NCI-H510A treated with DMSO at 0.1 percent for 48 hours (cell line): ENCODE data around the gene NEU4.

Experiments used
- DNase-seq: peaks from one replicate; lab custom pipeline; 2025; lab: John Stamatoyannopoulos, UW

NEU4 gene

GRCh38 chr2:241851325-241852115 is 42.5 kb downstream of the NEU4 start:
- no peak for DNase-seq

DNA sequence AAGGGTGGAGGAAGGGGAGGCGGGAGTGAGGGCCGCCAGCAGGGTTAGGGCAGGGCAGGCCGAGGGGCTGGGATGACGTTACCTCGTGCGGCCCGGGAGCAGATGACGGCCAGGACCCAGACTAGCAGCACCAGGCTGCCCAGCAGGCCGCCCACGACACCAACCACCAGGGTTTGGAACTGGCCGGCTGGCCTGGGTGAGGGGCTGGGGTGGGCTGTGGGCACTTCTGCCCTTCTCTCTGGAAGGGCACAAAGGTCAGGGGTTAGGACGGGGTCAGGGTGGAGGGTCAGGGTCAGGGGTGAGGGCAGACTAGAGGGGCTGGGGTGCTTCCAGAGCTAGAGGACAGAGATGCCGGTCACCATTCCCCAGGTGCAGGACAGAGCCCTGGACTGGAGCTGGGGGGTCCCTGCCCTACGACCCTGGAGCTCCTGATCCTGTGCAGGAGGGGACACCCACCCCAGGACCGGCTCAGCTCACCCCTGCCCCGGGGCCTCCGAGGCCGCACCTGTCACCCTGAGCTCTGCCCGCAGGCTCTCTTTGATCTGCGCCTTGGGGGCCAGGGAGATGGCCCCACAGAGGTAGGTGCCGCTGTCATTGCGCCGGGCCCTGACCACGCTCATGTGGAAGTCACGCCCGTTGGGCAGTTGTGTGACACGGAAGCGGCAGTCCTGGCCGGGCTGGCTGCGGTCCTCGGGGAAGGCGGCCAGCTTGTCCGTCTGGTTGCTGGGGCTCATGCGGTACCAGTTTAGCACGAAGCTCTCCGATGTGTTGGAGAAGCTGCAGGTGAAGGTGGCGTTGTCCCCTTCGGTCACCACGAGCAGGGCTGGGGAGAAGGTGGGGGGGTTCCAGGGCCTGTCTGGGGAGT is 43.4 kb downstream of the NEU4 start:
- no peak for DNase-seq

- no peak for DNase-seq
Measured at GRCh38 chr2:241852981-241853631, 44.1 kb downstream of the NEU4 start.

DNA sequence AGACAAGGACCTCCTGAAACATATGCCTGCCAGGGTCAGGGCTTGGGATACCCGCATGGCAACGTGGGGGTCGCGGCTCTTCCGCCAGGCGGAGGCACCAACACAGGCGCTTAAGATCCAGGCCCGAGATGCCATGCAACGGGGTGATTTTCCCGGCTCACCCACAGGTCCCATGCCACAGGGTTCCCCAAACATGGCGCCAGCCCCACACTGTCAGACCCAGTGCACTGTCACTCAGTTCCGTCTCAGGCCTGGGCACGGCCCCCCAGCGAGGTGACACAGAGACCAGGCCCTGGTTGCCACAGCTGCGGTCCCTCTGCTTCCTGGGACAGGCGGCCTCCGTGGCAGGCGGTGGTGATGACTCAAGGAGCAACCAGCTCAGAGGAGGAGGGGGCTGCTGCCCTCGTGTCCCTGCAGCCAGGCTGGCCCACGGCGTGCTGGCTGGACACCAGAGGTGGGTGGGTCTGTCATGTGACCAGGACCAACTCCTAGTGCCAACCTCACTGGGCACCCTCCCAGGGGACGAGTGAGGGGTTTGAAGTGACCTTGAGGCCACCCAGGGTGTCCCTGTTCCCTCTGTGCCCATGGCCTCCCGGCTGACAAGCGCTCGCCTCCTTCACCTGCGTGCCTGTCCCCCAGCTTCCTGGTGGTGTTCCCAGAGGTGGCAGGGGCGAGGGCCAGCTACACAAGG is 44.8 kb downstream of the NEU4 start:
- DNase-seq: no peak

DNA sequence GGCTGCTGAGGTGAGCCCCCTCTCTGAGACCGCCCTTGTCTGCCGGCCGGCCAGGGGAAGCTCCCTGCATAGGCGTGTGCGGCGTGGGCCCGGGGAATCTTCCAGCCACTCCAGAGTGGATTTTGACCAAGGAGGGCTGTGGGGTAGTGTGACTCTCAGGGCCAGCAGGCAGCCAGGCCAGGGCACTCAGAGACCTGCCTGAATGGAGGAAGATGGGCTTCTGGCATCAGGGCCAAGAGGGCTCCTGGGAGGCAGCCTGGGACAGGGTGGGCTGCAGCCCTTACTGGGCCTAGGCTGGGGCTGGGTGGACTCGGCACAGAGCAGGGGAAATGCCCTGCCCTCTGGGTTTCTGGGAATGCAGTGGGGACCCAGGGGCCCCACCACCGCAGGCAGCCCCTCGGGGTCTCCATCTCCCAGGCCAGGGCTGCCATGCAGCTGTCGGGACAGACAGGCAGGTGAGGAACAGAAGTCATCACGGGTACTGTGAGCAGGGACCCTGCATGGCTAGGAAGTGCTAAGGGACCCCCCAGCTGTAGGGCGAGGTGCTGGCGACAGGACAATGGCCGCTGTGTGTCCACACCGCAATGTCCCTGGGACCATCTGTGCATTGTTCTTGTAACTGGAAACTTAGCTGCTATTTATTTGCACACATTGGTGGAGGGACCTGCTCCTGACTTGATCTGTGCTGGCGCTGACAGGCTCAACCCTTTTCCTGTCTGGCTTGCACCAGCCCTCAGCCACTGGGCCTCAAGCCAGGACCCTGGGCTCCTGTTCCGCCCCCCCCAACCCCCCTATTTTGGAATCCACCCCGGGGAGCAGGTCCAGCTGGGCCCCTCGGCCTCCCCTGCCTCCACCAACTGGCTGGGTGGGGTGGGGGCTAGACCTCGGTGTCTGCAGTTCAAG is 45.6 kb downstream of the NEU4 start:
- DNase-seq: no peak

- DNase-seq: no peak
Measured at GRCh38 chr2:241855245-241855887, 46.4 kb downstream of the NEU4 start.

DNA sequence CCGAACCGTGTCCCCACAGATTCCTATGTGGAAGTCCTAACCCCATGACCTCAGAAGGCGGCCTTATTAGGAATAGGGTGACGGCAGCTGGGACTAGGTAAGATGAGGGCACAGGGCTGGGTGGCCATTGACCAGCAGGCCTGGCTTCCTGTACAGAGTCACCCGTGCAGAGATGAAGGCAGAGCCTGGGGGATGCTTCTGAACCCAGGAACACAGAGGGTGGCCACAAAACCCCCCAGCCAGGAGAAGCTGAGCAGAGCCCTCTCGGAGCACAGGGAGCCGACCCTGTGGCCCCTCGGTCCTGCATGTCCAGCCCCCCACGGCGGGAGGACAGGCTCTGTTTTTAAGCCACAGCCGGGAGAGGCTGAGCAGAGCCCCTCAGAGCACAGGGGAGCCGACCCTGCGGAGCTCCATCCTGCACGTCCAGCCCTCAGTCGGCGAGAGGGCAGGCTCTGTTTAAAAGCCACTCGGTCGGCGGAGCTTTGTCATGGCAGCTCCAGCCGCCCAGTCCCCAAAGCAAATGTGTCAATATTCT is 47.0 kb downstream of the NEU4 start:
- DNase-seq: no peak

- no peak for DNase-seq
Measured at GRCh38 chr2:241857041-241857541, 48.1 kb downstream of the NEU4 start.

DNA sequence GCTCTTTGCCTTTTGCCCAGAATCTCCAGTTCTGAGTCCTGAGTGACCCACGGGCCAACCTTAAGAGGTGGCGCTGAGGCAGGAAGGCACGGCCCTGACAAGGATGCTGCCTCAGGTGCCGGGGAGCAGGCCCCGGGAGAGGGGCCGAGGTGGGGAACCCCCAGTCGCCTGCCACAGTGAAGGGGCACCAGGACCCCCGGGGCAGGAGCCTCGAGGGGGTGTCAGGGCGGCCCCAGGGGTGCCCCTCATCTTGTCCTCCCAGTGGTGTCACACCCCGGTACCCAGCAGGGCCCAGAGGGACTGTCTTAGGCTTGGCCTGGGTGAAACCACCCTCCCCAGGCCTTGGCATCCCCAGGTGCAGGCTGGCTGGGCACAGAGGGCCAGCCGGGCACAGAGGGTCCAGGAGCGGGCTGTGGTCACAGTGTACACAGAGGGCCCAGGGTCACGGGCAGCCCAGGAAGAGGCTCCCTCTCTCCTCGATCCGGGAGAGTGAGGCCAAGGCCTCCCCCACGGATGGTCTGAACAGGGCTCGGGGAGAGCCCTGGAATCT is 48.7 kb downstream of the NEU4 start:
- DNase-seq: no peak

- no peak for DNase-seq
Measured at GRCh38 chr2:241858206-241859016, 49.4 kb downstream of the NEU4 start, which contains the start of gene PDCD1. Gene PDCD1, minus strand, starts transcription at chr2:241858894. Its CDS starts 56 bp downstream, at chr2:241858838.

- no peak for DNase-seq
Measured at GRCh38 chr2:241859017-241859435, 50.0 kb downstream of the NEU4 start.

GRCh38 chr2:241859436-241860183 is 50.6 kb downstream of the NEU4 start:
- DNase-seq: no peak

DNA sequence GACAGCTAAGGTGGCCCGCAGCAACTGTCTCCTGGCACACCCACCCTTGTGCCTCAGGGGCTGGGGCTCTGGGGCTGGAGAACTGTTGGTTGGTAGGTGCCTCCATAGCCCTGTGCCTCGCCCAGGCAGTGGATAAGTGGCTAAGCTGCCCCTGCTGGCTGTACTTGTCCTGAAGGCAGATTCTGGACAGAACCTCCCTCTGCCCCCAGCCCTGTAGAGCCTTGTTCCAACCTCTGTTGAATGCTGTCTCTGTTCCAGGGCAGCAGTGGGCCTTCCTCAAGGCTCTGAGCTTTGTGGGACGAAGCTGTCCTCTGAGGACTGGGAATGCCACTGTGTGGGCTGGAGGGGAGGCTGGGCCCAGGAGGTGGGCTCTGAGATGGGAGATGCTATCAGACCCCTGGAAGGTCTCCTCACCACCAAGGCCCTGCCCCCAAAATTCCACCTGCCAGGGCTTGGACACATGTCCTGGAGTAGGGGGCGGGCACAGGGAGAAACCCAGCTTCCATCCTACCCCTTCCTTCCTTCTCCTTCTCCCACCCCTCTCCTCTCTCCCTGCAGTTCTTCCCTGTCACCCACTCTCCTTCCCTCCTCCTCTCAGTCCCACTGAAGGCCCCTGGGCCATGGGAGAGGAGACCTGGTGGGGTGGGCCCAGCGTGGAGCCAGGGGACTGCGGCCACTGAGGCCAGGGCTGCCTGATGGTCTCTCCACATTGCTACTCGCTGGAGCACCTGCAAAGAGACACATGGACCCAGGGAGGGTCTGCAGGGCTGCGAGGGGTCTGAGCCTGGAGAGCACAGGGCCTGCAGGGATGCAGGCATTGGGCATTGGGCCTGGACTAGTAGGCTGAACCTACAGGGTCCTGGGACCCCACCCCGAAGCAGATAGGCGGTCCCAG is 51.4 kb downstream of the NEU4 start:
- no peak for DNase-seq

DNA sequence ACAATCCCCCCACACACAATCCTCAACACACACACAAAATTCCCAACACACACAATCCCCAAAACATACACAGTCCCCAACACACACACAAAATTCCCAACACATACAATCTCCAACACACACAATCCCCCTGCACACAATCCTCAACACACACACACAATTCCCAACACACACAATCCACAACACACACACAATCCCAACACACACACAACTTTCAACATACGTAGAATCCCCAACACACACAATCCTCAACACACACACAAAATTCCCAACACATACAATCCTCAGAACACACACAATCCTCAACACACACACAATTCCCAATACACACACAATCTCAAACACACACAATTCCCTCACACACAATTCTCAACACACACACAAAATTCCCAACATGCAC is 52.3 kb downstream of the NEU4 start:
- DNase-seq: no peak

DNA sequence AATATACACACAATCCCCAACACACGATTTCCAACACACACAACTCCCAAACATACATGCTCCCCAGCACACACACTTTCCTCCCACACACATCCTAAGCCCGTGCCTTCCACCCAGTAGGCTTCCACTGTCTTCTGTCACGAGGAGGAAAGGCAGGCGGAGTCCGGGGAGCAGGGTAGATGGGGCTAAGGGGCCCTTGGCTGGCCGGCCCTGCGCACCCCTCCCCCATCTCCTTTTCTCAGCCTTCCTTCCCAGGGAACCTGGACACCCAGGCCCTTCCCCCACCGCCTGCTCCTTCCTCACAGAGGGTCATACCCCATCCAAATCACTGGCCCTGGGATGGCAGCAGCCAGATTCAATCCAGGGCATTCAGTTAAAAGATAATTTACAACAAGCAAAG is 53.1 kb downstream of the NEU4 start:
- no peak for DNase-seq

GRCh38 chr2:241862775-241863535 is 54.0 kb downstream of the NEU4 start:
- no peak for DNase-seq
